HG03354 (cell line): ENCODE results near the gene USP31.
A peak's percentile ranks its signal among the peaks of the same experiment; 100 is the strongest.

Source experiments
- ATAC-seq: cut with Tn5 transposase; IDR thresholded peaks from one replicate; pipeline ENCODE4 v1.9.1; 2021; ENCODE audit warnings: mild to moderate bottlenecking; ENCODE audit not compliant: unreplicated experiment, poor library complexity, severe bottlenecking

USP31 gene, protein sequence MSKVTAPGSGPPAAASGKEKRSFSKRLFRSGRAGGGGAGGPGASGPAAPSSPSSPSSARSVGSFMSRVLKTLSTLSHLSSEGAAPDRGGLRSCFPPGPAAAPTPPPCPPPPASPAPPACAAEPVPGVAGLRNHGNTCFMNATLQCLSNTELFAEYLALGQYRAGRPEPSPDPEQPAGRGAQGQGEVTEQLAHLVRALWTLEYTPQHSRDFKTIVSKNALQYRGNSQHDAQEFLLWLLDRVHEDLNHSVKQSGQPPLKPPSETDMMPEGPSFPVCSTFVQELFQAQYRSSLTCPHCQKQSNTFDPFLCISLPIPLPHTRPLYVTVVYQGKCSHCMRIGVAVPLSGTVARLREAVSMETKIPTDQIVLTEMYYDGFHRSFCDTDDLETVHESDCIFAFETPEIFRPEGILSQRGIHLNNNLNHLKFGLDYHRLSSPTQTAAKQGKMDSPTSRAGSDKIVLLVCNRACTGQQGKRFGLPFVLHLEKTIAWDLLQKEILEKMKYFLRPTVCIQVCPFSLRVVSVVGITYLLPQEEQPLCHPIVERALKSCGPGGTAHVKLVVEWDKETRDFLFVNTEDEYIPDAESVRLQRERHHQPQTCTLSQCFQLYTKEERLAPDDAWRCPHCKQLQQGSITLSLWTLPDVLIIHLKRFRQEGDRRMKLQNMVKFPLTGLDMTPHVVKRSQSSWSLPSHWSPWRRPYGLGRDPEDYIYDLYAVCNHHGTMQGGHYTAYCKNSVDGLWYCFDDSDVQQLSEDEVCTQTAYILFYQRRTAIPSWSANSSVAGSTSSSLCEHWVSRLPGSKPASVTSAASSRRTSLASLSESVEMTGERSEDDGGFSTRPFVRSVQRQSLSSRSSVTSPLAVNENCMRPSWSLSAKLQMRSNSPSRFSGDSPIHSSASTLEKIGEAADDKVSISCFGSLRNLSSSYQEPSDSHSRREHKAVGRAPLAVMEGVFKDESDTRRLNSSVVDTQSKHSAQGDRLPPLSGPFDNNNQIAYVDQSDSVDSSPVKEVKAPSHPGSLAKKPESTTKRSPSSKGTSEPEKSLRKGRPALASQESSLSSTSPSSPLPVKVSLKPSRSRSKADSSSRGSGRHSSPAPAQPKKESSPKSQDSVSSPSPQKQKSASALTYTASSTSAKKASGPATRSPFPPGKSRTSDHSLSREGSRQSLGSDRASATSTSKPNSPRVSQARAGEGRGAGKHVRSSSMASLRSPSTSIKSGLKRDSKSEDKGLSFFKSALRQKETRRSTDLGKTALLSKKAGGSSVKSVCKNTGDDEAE (N-terminal part only)

DNA sequence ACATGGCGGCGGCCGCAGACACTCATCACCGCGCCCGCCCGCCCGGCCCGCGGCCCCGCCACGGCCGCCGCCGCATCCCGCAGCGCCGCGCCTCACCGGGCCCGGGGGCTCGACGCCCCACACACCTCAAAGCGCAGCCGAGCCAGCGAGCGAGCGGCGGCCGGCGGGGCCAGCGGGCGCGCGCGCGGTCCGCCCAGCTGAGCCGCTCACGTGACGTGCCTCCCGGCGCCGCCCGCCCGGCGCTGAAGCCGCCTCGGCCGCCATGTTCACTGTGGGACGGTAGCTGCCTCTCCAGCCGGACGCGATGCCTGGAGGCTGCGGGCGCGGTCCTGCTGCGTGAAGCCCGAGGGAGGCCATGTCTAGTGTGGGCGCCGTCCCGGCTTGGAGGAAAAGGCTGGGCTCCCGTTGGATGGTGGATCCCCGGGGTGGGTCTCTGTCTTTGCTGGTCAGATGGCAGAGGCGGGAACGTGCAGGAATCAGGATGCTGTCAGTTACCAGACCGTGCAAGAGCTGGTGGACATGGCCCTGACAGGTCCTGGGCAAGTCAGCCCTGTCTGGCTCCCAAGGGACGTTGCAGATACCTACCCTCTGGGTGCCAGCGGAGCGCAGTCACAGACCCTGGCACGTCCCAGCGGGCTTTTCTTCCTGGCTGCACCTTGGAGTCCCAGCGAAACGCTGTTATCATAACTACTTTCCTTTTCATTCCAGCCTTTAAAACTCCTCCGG is at the start of gene USP31:
USP31 (minus strand) TSS at position 186 of the 726 bp plus-strand sequence; CDS start at position 4, 182 bp downstream.
- ATAC-seq = peak; percentile 95

DNA sequence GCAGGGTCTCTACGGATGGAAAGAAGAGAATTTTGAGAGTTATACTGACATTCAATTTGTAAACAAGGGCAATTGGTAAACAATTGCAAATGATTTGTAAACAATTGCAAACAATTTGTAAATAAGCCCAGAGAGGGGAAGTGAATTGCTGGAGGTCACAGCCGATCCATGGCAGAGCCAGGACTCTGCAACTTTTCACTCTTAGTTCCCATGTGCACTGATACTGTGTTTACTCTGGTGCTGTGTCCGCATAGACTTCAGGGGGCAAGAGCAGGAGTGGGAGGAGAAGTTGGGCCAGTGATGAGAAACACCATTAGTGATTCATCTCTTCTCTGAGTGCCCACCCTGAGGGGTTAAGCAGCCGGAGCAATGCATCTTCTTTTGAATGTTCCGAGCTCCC is 47.3 kb upstream of the USP31 start:
- ATAC-seq = no peak

DNA sequence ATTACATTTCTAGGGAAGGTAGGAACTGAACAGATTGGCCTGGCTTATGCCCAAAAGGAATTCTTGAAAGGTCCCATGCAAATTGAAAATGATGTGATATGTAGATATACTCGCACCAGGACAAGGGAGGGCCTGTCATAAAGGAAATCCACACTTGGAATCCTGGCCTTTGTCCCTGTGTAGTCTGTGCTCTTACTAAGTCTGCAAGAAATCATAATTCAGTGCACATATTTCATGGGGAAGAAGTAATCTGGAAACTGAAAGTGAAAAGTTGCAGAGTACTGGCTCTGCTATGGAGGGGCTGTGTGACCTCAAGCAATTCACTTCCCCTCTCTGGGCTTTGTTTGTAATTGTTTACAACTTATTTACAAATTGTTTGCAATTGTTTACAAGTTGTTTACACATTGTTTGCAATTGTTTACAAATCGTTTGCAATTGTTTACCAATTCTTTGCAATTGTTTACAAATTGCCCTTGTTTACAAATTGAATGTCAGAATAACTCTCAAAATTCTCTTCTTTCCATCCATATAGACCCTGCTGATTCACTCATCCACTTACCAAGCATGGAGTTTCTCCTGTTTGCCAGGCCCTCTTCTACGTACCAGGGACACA is 46.2 kb upstream of the USP31 start:
- no peak for ATAC-seq

DNA sequence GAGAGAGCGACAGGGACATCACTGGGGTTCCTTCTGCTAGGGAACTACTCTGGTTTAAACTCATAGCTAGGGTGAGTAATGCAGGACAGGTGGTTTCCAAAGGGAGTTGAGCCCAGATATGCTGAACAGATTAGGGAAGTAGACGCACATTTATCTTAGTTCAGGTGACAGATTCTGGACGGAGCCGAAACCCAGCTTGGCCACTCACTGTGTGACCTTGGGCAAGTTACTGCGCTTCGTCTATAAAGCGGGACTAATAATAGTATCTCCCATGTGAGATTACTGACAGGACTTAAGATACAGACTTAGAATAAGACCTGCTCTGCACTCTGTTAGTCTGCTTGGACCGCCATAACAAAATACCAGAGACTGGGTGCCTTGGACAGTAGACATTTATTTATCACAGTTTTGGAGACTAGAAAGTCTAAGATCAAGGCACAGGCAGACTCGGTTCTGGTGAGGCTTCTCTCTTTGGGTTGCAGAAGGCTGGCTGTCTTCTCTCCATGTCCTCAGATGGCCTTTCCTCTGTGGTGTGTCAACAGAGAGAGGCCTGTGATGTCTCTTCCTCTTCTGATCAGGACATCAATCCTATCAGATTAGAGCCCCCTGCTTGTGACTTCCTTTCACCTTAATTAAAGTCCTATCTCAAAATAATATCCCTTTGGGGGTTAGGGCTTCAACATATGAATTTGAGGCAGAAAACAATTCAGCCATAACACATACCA is 45.4 kb upstream of the USP31 start:
- ATAC-seq = no peak

DNA sequence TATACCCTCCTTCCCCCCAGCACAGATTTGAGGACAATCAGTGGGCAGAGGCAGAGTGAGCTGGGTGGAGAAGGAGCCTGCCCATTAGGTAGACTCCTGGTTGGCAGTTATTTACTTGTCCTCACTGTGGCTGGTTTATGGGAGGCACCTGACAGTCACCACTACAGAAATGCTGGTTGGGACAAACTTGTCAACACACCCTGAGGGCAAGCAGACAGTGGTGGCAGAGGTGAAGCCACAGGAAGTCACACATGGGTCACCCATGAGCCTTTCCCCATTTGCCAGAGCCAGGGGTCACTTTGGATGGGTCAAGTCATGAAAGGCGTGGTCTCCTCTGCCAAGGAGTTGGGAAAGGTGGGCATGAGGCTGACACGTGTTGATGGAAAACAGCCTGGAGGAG is 39.7 kb upstream of the USP31 start:
- no peak for ATAC-seq

DNA sequence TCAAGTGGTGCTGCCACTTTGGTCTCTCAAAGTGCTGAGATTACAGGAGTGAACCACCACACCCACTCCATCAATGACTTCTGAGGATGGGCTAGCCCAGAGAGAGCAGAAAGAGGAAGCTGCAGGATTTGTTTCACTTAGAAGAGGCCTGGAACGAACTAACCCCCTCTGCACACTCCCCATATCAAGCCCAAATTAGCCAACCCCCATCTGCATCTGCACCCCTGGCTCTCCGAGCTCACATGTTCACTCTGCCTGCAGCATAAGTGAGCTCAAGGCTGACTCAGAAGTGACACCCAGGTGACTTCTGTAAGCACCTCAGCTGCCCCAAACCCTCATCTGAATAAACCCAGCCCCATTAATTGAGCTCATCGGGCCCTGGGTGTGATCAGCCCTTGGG is 38.1 kb upstream of the USP31 start:
- no peak for ATAC-seq

DNA sequence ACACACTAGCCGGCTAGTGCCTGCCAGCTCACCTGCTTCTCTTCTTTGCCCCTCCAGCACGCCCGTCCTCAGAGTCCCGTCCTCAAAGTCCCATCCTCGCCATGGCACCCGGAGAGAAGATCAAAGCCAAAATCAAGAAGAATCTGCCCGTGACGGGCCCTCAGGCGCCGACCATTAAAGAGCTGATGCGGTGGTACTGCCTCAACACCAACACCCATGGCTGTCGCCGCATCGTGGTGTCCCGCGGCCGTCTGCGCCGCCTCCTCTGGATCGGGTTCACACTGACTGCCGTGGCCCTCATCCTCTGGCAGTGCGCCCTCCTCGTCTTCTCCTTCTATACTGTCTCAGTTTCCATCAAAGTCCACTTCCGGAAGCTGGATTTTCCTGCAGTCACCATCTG is 36.9 kb upstream of the USP31 start:
- ATAC-seq = no peak

DNA sequence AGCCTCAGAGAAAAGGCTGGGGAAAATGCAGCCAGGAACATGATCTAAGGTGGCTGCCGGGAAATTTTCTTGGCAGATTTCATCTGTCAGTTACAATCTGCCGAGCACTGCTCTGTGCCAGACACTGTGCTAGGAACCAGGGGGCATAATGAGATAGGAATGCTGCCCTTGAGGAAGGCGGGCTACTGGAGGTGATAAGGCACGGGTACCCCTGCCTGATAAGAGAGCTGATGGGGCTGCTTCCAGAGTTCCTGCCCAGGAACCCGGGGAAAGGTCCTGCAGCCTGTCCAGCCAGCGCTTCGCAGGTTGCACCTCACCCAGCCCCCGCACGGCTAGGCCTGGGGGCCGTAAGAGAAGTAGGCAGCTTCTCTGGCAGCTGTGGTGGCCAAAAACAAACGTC is 36.4 kb upstream of the USP31 start:
- ATAC-seq = no peak

DNA sequence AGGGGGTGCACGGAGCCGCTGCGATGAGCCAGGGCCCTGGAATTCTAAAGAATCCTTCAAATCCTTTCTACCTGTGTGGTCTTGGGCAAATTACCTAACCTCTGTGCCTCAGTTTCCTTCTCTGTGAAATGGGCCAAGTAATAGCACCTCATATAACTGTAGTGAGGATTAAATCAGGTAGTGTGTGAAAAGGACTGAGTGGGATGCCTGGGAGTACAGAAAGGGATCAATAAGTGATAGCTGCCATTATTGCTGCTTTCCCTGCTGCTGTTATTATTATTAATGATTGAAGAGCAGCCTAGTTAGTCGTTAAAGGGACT is 34.3 kb upstream of the USP31 start:
- ATAC-seq = no peak

DNA sequence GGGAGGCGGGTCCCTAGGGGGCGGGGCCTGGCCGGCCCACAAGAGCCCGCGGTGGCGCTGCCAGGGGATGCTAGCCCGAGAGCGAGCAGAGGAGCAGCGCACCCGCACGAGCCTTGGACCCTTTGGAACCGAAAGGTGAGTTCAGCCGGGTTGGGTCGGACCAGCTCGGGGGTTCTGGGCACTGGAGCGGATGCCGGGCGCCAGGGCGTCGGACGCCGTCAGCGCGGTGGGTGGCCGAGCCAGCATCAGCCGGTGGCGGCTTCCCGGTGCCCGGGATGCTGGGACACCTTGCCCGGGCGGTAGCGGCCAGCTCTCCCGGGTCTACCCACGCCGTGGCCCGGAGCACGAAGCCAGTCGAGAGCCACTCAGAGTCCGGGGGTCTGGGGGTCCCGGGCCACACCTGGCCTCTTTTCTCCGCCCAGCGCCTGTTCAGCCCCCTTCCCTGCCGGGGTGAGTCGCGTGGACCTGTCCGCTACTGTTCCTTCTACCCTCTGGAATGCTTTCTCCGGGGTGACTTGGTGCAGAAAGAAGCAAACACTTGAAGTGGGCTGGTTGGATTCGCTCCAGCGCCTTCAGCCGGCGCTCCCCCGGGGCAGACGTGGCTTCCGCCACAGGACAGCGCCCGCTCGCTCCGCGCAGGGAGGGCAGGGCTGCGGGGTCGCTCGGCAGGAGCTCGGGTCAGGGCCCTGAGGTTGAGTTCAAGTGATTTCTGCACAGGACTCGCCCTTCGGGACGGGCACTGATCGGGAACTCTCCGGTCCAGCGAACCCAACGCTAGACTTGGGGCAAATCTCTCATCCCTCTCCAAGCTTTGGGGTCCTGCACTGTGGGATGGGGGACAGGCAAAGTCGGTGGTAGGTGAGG is 33.7 kb upstream of the USP31 start, which contains the start of gene SCNN1G:
SCNN1G (plus strand) TSS at position 67 of the 864 bp plus-strand sequence. CDS start 3,527 bp downstream, outside the sequence.
- peak; percentile 15 for ATAC-seq

DNA sequence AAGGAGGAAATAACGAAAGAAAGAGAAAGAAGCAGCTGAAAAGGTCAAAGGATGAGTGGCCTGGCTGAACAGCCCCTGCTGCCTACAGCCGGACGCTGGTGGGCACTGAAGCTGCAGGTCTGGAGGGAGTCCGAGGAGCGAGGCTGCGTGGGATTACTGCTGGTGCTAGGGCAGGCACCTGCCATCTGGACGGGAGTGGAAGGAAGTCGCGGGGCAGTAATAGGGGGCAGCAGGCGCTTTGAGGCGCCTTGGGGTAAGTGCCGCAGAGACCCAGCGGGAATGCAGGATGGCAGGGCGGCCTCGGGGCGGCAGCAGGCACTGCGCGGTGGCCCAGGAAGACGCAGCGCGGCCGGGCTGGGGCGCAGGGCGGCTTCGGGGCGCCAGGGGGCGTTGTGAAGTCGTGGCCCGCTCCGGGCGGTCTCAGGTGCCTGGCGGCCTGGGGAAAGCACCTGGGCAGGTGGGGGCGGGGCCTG is 33.0 kb upstream of the USP31 start:
- ATAC-seq = peak; percentile 92

DNA sequence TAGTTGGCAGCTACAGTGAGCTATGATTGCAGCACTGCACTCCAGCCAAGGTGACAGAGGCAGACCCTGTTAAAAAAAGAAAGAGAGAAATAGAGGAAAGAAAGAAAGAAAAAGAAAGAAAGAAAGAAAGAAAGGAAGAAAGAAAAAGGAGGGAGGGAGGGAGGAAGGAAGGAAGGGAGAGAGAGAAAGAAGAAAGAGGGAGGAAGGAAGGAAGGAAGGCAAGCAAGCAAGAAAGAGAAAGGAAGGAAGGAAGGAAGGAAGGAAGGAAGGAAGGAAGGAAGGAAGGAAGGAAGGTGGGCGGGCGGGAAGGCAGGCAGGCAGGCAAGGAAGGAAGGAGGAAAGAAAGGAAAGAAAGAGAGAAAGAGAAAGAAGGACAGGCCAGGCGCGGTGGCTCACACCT is 32.3 kb upstream of the USP31 start:
- no peak for ATAC-seq

DNA sequence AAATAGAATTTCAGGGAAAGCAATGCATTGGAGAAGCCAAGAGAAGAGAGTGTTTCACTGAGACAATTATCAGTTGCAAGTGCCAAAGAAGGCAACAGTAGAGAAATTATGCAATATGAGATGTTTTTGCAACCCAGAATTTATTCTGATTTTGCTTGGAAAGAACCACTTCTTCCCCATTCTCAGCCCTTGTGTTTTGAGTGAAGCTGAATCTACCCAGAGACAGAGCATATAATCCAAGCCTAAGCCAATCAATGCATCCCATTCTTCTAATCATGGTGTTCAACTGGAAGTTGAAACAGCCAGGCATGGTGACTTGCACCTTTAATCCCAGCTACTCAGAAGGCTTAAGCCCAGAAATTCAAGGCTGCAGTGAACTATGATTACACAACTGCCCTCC is 26.4 kb upstream of the USP31 start:
- ATAC-seq = no peak

DNA sequence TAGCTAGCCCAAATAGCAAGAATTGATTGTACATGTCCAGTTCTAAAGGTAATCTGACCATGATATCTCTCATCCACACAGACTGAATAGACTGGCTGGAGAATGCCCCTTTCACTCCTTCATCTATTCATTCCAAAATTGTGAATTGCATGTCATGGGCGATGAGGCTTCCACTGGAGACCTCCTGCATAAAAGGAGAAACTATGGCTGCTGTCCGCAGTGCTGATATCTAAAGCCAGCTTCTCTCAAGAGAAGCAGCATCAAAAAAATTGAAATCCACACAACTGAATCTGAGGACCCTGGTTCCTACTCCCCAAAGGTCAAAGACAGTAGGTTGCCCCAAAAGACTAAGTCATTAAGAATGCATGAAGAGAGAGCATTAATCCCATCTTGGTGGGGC is 25.4 kb upstream of the USP31 start:
- no peak for ATAC-seq

DNA sequence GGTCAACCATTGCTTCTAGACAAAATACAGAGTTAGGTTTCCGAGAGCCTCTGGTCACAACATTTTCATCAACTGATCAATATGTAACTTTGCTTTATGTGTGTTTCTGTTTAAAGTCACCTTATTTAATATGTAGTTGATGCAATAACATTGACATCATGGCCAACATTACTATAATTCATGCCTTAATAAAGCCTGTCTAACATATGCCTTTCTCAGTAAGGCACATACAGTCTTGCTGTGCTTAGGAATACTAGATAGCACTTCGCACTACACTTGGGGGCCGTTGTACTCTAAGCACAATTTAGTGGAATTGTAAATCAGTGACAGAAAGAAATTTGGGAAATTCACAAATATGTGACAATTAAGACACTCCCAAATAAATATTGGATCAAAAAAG is 23.7 kb upstream of the USP31 start:
- no peak for ATAC-seq

DNA sequence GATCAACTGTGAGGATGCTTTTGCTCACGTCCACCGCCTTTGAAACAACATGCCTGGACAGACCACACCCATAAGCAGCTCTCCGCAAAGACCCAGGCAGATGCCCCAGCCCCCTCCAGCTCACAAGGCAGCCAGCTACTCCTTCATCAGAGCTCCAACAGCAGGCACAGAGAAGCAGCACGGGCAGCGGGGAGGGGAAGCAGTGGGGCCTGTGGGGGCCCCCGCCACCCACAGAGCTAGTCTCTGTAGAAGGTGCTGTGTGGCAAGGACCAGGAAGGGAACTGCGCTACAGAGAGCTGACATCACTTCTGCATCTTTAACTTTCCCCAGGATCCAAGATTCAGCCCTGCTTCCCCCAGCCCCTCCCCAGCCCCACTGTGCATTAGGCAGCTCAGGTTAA is 23.3 kb upstream of the USP31 start:
- ATAC-seq = no peak

DNA sequence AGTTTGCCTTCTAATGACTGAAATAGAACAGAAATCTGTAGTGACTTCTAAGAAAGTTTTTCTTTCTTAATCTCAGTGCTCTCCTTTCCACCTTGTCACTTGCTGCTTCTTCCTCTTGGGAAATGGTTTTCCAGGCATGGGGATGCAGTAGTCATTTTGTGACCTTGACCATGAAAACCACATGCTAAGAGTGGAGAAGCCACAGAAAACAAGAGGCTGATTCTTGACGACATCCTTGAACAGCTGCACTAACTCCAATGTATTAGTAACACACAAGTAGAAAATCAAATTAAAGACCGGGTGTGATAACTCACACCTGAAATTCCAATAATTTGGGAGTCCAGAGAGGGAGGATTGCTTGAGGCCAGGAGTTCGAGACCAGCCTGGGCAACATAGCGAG is 15.5 kb upstream of the USP31 start:
- ATAC-seq = no peak

DNA sequence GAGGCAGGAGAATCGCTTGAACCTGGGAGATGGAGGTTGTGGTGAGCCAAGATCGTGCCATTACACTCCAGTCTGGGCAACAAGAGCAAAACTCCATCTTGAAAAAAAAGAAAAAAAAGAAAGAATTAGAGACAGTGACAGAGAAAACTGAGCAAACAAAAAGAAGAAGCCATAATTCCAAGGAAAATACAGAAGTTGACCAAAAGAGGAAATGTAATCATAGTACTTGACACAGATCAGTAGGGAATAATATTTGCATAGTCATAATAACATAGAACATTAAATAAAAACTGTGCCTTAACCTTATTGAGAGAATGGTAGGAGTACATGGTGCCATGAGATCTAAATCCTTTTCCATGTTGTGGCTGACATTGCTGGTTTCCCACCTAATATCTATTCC is 14.7 kb upstream of the USP31 start:
- no peak for ATAC-seq
